Measurements from ENCODE around the gene ZNF337.
"Not testable (repeated sequence)": the region's sequence is repeated elsewhere in the genome, so short reads cannot be mapped to it uniquely, and the experiment has no call there.

Gene ZNF337

DNA sequence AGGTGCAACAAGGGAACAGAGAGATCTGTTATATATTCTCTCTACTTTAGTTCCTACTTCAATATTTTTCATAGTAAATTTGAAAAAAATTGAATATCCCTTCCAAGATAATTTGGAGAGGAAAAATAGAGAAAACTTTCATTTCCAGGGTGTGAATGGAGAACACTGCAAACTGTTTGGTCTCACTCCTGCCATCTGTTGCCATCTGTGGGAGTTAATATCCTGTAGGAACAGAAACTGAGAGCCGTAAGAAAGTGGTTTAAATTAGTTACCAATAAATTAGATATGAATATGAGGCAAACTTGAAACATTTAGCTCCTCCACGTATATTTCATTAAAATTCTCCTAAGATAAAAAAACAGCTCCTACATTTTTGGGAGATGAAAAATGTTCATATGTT lies 4.2 kb downstream of the ZNF337 start:
- no peak for DNase-seq

DNA sequence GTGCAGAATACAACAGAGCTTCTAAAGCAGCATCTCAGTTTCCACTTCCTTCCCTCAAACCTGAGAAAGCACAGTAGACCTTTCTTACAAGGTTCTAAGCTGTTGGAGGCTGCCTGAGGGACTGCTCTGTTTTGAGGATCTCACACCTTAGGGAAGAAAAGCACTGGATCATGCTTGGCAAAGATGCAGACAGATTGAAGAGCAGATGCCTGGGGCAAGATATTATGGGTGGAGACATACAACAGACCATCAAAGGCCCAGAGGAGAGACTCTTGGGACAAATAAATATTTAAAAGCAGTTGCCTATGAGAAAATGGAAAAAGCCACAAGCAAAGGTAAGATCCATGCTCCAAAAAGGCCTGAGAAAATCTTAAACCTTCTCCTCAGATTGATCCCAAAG lies 6.2 kb downstream of the ZNF337 start:
- no peak for DNase-seq

DNA sequence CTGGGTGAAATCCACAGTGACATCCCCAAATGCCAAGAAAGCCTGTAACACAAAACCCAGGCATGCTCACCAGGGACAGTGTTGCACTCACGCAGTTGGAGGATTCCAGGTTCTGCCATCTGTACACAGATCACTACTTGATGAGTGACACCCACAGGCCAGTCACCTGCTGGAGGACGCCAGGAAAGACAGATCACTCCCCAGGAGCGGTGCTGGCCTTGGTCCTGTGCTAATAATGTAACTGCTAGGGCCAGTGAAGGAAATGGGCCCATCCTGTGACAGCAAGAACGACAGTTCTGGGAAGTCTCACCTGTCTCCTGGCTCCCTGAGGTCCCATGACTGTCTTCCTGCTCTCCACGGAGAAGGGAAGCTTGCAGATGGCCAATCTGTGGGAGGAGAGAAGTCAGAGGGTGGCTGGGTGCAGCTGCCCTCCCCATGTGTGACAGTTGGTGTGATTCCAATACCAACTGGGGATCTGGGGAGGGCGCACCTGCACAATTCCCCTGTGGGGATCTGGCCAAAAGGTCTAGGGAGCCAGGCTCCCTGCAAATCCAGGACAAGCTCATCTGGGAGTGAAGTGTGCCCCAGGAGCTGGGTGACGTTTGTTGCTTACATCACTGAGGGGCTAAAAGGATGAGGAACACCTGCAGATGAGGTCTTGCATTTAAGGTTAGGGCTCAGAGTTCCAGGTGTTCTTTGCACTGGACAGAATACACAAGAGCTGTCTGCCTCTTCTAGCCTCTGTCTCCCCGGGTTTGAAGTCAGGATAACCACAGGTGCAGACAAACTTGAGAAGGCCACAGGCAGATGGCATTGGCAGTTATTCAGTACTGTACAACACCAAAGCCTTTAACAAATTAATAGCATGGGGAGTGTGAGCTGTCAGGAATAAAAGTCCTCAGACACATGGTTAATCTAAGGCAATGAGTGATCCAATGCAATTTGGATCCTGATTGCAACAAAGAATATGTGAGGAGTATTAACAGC lies 10.3 kb downstream of the ZNF337 start:
- DNase-seq, result no peak

DNA sequence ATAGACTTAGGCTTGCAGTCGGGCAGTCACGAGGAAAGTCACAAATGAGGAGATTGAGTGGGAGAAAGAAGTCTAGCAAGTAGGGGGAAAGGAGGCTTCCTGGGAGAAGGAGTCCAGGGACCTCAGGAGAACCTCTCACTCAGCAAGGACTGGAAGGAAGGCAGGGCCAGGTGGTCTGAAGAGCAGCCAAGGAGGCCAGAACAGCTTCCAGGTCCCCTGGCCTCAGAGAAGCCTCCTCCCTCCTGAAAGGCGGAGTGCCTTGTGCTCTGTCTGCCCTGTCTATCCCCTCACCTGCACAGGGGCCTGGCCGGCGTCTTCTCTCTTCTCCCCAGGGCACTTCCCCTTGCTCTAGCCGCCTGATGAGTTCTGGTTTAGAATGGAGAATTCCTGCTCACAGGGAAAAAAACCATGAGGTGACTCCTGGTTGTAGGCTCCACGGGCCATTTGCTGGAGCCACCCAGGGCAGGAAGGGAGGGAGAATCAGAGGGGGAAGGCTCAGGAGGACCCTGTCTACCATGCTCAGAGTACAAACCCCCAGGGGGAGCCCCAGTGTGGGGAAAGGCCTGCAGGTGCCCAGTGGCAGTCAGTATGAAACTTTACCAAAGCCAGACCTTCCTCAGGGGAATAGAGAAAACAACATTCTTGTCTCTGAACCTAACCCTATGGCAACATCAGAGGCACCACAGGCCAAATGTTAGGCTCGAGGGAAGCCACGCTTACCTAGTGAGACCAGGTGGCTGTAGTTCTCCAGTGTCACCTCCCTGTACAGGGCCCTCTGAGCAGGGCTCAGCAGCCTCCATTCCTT lies 11.2 kb downstream of the ZNF337 start:
- no peak for DNase-seq

DNA sequence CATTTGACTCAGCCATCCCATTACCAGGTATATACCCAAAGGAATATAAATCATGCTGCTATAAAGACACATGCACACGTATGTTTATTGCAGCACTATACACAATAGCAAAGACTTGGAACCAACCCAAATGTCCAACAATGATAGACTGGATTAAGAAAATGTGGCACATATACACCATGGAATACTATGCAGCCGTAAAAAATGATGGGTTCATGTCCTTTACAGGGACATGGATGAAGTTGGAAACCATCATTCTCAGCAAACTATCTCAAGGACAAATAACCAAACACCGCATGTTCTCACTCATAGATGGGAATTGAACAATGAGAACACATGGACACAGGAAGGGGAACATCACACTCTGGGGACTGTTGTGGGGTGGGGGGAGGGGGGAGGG lies 12.8 kb downstream of the ZNF337 start:
- DNase-seq, result not testable (repeated sequence)

DNA sequence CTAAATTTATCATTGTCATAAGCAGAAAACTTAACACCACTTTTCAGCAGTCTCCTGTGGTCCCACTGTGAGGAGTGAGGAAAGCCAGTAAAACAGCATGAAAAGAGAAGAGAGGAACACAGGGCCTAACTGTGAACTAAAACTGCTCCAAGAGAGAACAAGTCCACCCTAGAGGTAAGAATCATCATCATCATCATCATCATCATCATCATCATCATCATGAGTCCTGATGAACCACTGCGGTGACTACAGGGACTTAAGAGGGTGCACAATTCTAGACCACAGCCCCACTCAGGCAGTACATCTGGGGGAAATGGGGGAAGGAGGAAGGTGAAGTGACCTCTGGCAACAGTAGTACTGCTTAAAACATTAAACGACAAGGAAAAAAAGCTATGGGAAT lies 13.6 kb downstream of the ZNF337 start:
- no peak for DNase-seq

DNA sequence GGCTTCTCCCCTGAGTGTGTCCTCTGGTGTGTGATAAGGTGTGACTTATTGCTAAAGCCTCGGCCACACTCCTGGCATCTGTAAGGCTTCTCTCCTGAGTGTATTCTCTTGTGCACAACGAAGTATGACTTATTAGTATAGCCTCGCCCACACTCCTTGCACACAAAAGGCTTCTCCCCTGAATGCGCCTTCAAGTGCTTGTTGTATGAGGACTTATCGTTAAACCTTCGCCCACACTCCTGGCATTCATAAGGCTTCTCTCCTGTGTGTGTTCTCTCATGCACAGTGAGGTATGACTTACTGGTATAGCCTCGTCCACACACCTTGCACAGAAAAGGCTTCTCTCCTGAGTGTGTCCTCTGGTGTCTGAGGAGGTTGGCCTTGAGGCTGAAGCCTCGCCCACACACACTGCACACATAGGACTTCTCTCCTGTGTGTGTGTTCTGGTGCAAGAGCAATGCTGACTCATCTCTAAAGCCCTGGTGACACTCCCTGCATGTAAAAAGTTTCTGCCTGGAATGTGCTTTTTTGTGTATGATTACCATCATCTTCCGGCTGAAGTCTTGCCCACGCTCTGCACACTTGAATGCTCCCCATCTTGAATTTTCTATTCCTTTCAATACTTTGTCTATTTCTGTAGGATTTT lies 20.4 kb downstream of the ZNF337 start:
- DNase-seq, result no peak

DNA sequence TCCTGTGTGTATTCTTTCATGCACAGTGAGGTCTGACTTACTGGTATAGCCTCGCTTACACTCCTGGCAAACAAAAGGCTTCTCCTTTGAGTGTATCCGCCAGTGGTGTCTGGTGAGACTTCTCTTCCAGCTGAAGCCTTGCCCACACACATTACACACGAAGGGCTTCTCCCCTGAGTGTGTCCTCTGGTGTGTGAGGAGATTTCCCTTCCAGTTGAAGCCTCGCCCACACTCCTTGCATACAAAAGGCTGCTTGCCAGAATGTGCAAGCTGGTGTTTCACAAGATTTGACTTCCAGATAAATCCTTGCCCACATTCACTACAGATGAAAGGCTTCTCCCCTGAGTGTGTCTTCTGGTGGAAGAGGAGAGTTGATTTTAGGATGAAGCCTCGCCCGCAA lies 21.5 kb downstream of the ZNF337 start:
- DNase-seq, result no peak

DNA sequence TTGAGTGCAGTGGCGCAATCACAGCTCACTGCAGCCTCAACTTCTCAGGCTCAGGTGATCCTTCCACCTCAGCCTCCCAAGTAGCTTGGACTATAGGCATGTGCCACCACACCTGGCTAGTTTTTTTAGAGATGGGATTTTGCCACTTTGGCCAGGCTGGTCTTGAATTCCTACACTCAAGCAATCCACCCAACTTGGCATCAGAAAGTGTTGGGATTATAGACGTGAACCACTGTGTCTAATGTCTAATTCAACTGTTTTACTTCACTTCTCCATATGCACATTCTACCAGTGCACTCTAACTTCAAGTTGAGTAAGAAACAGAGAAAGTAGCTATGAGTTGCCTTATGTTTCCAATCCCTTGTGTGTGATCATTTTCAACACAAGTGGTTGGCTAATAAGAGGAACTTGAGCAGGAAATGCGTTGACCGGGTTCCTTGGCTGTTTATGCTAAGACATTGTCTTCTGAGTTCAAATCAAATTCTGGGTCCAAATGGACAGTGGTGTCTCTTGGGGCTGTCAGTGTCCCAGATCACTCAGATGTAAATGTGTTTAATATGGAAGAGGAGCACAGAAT lies 23.9 kb downstream of the ZNF337 start:
- DNase-seq, result no peak

DNA sequence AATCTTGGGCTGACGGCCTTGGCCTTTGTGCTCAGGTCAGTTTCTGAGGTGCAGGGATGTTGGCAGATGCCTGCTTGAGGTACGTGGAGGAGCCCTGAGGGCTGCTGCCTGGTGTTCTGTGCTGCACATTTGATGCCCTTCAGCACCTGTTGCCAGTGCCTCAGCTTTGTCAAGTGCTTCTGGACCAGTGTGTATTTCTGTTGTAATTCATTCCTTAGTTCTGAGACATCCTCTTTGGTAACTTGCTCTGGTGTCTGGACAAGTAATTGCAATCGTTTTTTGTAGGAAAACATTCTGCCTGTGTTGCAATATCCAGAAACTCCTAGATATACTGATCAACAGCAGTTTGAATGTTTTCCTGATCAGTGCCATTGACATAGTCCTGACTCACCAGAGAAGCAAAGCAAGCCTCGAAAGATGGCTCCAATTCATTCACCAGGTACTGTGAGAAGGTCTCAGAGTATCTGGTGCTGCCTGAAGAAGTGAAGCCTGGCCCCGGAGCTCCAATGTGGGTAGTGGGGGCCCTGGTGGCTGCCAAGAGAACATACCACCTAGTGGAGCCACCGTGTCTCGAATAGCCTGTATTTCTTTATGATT lies 26.7 kb downstream of the ZNF337 start:
- DNase-seq, result no peak

DNA sequence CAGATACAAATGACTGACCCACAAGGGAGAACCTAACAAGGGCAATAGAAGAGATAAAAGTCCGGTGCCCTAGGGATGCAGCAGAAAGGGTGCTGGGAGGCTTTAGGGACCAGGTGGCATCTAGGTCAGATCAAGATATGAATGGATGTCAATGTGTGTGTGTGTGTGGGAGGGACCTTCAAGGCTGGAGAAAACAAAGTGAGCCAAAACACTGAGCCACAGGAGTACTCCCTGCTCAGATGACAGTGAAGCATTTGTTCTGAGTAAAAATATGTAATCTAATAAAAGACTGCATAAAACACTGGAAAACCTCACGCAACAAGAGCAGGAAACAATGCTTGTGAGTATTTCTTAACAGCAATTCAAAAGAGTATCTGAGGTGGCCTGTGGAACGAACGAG lies 28.2 kb downstream of the ZNF337 start:
- no peak for DNase-seq

DNA sequence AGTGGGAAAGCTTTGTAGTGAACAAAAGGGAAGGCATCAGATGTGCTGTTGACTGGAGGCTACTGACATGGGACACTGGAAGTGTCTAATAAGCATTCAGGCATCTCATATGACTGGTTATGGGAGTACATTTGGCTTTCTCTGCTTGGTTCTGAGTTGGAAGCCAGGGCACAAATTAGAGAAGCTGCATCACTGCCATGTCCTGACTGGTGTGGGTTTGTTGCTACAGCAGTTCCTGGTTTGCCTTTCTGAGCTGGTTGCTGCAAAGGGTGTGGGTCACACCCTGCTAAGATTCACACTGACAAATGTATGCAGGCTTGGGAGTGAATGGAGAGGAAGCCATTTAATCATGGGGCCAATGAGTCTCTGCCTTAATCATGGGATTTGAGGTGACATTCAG lies 36.7 kb downstream of the ZNF337 start:
- no peak for DNase-seq

DNA sequence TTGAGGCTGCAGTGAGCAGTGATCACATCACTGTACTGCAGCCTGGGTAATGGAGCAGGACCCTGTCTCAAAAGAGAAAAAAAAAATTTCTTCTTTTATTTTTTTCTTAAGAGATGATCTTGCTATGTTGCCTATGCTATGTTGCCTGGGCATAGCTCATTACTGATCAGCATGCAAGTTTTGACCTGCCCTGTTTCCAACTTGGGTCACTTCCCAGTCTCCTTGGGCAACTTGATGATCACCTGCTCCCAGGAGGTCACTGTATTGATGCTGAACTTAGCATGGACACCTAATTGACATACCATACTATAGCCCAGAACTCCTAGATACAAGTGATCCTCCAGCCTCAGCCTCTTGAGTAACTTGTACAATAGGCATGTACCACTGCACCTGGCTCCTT lies 42.2 kb downstream of the ZNF337 start:
- DNase-seq, result no peak

DNA sequence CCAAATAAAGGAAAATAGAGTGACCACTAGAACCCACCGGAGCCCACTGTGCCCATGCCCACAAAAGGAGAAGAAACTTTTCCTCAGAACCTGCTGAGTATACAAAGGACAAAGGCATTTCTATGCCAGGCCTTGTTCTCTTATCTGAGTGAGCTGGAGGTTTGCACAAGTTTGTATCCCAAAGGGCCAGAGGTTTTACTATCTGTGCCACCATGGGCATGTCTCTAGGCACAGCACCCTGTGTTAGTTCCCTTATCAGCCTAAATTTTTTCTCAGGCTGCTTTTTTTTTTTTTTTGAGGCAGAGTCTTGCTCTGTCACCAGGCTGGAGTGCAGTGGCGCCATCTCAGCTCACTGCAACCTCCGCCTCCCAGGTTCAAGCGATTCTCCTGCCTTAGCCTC lies 43.8 kb downstream of the ZNF337 start:
- DNase-seq, result not testable (repeated sequence)

DNA sequence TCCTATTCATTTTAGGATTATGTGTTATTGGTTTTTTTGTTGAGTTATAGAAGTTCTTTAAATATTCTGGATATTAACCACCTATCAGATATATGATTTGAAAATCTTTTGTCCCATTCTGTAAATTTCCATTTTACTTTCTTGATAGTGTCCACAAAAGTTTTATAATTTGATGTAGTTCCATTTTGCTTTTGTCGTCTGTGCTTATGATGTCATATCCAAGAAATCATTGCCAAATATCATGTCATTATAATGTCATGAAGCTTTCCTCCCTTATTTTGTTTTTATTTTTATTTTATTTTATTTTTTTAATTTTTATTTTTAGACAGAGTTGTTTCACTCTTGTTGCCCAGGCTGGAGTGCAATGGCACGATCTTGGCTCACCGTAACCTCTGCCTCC lies 51.8 kb downstream of the ZNF337 start:
- no peak for DNase-seq

DNA sequence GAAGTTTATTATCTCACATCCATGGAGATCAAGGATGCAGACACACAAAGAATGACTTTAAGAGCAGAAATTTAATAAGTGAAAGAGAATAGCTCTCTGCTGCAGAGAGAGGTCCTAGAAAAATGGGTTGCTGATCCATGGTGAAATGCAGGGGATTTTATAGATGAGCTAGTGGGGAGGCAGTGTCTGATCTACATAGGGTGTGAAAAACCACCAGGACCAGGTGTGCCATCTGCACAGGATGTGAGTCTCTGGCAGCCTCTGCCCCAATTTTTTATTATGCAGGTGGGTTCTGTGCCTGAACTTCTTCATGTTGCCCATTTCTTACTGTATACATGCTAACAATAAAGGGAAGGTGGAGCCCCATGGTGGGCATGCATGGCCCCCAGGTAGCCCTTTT lies 52.9 kb downstream of the ZNF337 start:
- no peak for DNase-seq

DNA sequence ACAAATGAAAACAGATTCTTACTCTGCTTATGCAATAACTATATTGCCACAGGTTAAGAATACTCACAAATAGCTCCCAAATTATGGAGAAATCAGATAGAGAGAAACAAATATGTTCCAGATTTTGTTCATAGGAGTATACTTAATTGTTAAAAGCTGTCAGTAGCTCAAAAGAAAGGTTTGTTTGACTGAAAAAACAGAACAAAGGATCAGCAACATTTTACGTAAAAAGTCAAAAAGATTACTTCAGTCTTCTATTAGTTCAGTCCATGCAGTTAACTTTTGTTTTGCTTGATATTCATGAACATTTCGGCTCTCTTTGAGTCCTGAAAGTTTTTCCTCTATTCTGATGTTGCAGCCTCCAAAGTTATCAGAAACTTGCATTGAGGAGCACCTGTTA lies 59.4 kb downstream of the ZNF337 start:
- DNase-seq, result no peak

DNA sequence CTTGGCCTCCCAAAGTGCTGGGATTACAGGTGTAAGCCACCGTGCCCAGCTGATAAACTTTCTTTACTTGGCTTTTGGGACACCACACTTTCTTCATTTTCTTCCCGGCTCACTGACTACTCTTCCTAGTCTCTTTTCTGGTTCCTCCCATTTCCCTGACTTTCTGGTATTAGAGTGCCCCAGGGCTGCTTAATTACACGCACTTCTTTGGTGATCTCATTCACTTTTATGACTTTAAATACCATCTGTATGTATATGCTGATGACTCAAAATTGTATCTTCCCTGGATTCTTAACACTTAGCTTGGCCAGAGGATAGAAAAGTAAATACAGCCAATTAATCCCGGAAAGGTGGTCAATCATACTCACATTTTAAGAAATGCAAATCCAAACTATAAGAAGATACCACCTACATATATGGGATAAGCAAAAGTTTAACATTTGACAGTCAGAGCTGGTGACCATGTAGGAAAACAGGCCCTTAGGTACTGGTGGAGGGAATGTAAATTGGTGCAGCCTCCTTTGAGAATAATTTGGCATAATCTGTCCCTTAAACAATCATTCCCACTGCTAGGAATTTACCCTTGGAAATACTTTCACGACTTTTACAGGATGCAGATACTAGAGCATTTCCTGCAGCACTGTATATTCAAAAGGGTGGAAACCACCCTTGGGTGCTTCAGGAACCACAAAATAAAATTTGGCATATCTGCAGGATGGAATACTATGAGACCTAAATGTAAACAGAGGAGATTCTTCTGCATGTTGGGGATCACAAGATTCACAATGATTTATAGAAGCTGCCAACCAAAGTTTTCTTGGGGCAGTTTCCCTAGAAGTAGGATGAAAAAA lies 63.5 kb downstream of the ZNF337 start:
- DNase-seq, result no peak

DNA sequence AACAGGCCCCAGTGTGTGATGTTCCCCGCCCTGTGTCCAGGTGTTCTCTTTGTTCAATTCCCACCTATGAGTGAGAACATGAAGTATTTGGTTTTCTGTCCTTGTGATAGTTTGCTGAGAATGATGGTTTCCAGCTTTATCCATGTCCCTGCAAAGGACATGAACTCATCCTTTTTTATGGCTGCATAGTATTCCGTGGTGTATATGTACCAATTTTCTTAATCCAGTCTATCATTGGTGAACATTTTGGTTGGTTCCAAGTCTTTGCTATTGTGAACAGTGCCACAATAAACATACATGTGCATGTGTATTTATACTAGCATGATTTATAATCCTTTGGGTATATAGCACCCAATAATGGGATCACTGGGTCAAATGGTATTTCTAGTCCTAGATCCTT lies 66.0 kb downstream of the ZNF337 start:
- DNase-seq, result not testable (repeated sequence)

DNA sequence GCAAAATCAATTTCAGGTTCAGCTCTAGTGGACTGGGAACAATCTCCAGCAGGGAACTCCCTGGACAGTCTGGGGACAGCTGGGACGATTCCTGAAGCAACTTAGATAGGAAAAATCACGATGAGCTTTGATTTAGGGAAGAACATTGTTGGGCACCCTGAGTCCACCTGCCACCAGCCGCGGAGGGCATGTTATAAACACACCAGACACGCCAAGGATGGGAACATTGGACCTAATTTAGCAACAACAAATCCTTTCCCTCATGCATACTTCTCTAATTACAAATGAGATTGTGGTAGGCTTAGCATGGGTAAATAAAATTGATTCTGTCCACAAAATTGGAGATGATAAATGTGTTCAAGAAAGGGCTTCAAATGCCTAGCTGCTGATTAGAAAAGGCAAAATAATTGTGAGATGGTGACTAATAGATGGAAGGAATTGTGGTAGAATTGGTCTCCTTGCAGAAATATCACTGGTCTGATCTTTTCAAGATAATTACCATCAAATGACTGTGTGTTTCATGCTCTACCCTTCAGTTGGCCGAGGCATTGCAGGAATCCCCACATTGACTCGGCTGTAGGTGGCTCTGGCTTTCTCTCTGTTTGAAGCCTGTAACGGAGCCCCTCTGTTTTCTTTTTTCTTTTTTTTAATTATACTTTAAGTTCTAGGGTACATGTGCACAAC lies 66.7 kb downstream of the ZNF337 start:
- no peak for DNase-seq

DNA sequence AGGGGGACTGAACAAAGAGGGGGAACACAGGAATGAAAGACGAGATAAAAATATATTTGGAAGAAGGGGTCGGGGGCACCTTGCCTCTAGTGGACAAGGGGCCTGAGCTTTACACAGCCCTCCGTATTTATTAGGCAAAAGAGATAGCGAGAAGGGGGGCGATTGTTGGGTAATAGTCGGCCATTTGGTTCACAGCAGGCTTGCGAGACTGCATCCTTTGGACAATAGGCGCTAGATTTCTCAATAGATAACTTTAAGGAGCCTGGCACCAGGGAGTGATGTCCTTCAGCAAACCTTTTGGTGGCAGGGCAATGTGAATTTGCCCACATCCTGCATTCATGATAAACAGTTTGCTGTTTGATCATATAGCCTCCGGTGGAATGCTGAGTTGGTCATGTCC lies 69.9 kb downstream of the ZNF337 start:
- no peak for DNase-seq
